ENCODE data around the gene ARPC5. TPM values are rescaled to one million over a fixed set of nuclear protein-coding genes. Genes with fewer than 3 reads are reported as not detected.
A peak's percentile ranks its signal among the peaks of the same experiment; 100 is the strongest.

ARPC5 gene
- total RNA-seq, 3 donors from 2014 or later, result 101 to 158 (median 123) TPM

DNA sequence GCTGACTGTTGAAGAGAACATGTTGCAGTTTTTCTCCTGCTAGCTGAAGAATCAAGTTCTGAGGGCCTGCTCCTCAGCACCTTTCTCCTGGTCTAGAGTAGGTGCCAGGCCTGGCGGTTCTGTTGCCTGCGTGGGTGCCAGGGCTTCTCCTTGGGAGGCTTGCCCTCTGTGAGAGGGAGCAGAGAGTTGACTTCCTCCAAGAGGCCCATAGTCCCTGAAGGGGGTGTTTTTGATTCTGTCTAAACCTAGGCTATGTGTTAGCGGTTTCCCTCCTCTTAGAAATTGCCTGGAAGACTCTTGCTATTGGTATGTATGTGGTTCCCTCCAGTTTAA is 17.8 kb upstream of the ARPC5 start:
- ATAC-seq, result peak; percentile 47
- intact Hi-C loops (cut with DNase I, micrococcal nuclease), result no loop called here
- no peaks in the 10 kb centered on the region for H3K9me3 ChIP-seq

GRCh38 chr1:183652547-183653461 is 17.2 kb upstream of the ARPC5 start, which contains the start of gene APOBEC4:
TSS of gene APOBEC4 (minus strand) at chr1:183653316. CDS start at chr1:183648781, 4,535 bp downstream.
- intact Hi-C loops (cut with DNase I, micrococcal nuclease), result no loop called here
- no peaks in the 10 kb centered on the region for H3K9me3 ChIP-seq
- peaks cover 2% of the 10 kb centered on the region for H3K4me1 ChIP-seq (ENCODE audit: low read depth)
- H3K4me3 ChIP-seq, result no peak within 1 kb of the TSS
- H3K36me3 ChIP-seq (ENCODE audit: low read depth), result no peaks in the 10 kb centered on the region
- ATAC-seq (peak; percentile 93), DNase-seq (peak in 1 of 3 donors; percentile 68)
- TF ChIP-seq CTCF (IDR thresholded peaks at IDR 0.05), result no peak

More for the DNA sequence above, 17.8 kb upstream of the ARPC5 start:
- no peak overlapping the region for H3K4me3 ChIP-seq
- no peak for DNase-seq
- TF ChIP-seq CTCF (IDR thresholded peaks at IDR 0.05), result no peak
- peaks cover 2% of the 10 kb centered on the region for H3K4me1 ChIP-seq (ENCODE audit: low read depth)
- no peaks in the 10 kb centered on the region for H3K36me3 ChIP-seq (ENCODE audit: low read depth)

GRCh38 chr1:183652107-183652506 is 16.5 kb upstream of the ARPC5 start:
- no peak for TF ChIP-seq CTCF (IDR thresholded peaks at IDR 0.05)
- intact Hi-C loops (cut with DNase I, micrococcal nuclease), result no loop called here
- no peak for ATAC-seq

GRCh38 chr1:183651612-183652011 is 16.0 kb upstream of the ARPC5 start:
- Histone ChIP-seq H3K36me3 (ENCODE audit: low read depth) (no peaks in the 10 kb centered on the region), H3K4me3 (no peak overlapping the region), H3K9me3 (no peaks in the 10 kb centered on the region), H3K4me1 (ENCODE audit: low read depth) (peaks cover 2% of the 10 kb centered on the region)
- no peak for TF ChIP-seq CTCF (IDR thresholded peaks at IDR 0.05)
- intact Hi-C loops (cut with DNase I, micrococcal nuclease), result no loop called here
- DNase-seq (no peak), ATAC-seq (no peak)

More at GRCh38 chr1:183652107-183652506, 16.5 kb upstream of the ARPC5 start:
- Histone ChIP-seq H3K4me1 (ENCODE audit: low read depth) (peaks cover 2% of the 10 kb centered on the region), H3K9me3 (no peaks in the 10 kb centered on the region), H3K36me3 (ENCODE audit: low read depth) (no peaks in the 10 kb centered on the region), H3K4me3 (no peak overlapping the region)
- DNase-seq, result no peak

DNA sequence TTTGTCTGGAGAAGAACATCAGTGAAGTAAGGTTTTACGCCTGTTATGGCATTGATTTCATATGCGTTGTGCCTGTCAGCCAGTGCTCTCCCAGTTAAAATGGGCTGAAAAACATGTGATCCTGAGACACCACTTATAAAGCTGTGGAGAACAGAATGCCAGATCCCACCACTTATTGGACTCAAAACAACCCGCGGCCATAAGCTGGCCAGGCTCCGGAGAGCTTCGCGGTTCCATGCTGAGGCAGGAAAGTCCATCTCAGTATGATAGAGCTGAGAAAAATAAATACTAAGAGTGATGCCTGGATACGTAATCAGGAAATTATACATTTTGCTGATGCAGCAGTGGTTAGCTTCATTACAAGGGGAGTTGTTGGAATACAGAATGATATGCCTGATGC is 12.5 kb upstream of the ARPC5 start:
- H3K9me3 ChIP-seq, result no peaks in the 10 kb centered on the region
- no peak for DNase-seq
- intact Hi-C loops (cut with DNase I, micrococcal nuclease), result no loop called here
- H3K4me1 ChIP-seq (ENCODE audit: low read depth), result no peaks in the 10 kb centered on the region
- no peaks in the 10 kb centered on the region for H3K36me3 ChIP-seq (ENCODE audit: low read depth)
- no peak for ATAC-seq
- H3K4me3 ChIP-seq, result no peak overlapping the region
- no peak for TF ChIP-seq CTCF (IDR thresholded peaks at IDR 0.05)
